ES-I3 (cell line): ENCODE data around the gene SNRPB.

ENCODE experiments used
- H3K36me3 ChIP-seq: 2 replicates; pipeline ENCODE4 v1.6.1; 2013; ENCODE audit warnings: mild to moderate bottlenecking, low read length, control low read depth, moderate library complexity; ENCODE audit not compliant: insufficient read depth
- H3K4me1 ChIP-seq: 2 replicates; pipeline ENCODE4 v1.6.1; 2013; ENCODE audit warnings: mild to moderate bottlenecking, control low read depth, low read length; ENCODE audit not compliant: insufficient read depth
- H3K9ac ChIP-seq: 2 replicates; pipeline ENCODE4 v1.6.1; 2013; ENCODE audit warnings: low read depth, mild to moderate bottlenecking, low read length, moderate library complexity
- H3K9me3 ChIP-seq: 2 replicates; pipeline ENCODE4 v1.6.1; 2013; ENCODE audit warnings: mild to moderate bottlenecking, low read length, moderate library complexity; ENCODE audit not compliant: control insufficient read depth, insufficient read depth

Gene SNRPB

GRCh38 chr20:2418388-2418787, 52.2 kb downstream of the SNRPB start:
- Histone ChIP-seq H3K36me3 (no peaks in the 10 kb centered on the region), H3K4me1 (no peaks in the 10 kb centered on the region), H3K9me3 (no peaks in the 10 kb centered on the region), H3K9ac (no peak overlapping the region)

- Histone ChIP-seq H3K36me3 (no peaks in the 10 kb centered on the region), H3K9ac (no peak overlapping the region), H3K9me3 (no peaks in the 10 kb centered on the region), H3K4me1 (no peaks in the 10 kb centered on the region)
These were observed 53.4 kb downstream of the SNRPB start for GRCh38 chr20:2417213-2417541.

GRCh38 chr20:2416541-2417212, 53.9 kb downstream of the SNRPB start:
- Histone ChIP-seq H3K36me3 (no peaks in the 10 kb centered on the region), H3K9ac (no peak overlapping the region), H3K9me3 (no peaks in the 10 kb centered on the region), H3K4me1 (no peaks in the 10 kb centered on the region)
